B cell (primary cell): ENCODE data around the gene HES1.

Experiments
- CTCF ChIP-seq: fragments of 200-600 bp; IDR thresholded peaks from one replicate; pipeline ENCODE4 v1.8.0; 2022; ENCODE audit warnings: antibody characterized with exemption, mild to moderate bottlenecking
- EZH2 ChIP-seq: IDR thresholded peaks from 2 replicates; pipeline ENCODE4 v1.6.1; 2012; ENCODE audit warnings: borderline replicate concordance, low read depth, mild to moderate bottlenecking, moderate library complexity, low read length; ENCODE audit not compliant: insufficient read depth, poor library complexity, severe bottlenecking

DNA sequence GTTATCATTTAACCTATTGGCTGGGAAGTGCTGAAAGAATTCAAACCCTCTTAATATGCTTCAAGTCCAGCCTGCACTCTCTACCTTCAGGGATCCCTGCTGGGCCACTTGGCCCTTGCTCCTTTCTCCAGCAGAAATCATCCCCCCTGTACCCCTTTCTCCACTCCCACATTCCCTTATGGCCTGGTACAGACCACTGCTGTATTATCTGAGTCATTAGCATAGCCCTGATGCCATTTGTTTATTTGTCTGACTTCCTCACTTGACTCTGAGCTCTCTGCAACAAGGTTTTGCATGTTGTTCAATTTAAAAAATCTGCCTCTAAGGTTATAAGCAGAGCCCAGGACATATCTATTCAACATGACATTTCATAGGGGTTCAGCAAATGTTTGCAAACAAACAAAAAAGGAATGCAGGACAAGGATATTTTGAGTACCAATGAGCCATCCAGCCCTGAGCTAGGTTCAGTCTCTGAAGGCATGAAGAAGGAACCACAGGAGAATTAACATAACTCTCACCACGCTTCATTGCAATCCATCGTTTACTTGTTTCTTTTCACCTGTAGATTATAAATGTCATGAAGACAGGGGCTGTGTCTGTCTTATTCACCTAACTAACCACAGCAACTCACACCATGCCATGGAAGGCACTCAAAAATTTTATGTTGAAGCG is 26.6 kb upstream of the HES1 start:
- TF ChIP-seq CTCF (no peak), EZH2 (no peak)
